GM23338 (cell line): Measurements from ENCODE around the gene CCDC85B. TPM values are rescaled to one million over a fixed set of nuclear protein-coding genes. Genes with fewer than 3 reads are reported as not detected.

Experiments used
- ATAC-seq: fragments of 200-7000 bp; cut with Tn5 transposase; 3 replicates; pipeline ENCODE4 v1.9.1; 2020
- DNase-seq: peaks from one replicate; pipeline ENCODE4 v3.0.0-alpha.2; 2015; ENCODE audit warnings: low spot score
- H2AFZ ChIP-seq: fragments of 200-600 bp; sonication (generic); 2 replicates; pipeline ENCODE4 v1.8.0; 2016; ENCODE audit warnings: antibody characterized with exemption, mild to moderate bottlenecking, moderate library complexity
- H3F3A ChIP-seq: fragments of 200-600 bp; sonication (generic); replicated peaks from 2 replicates; pipeline ENCODE4 v1.8.0; 2017; ENCODE audit warnings: antibody characterized with exemption, mixed run types, low read depth
- H3K27ac ChIP-seq: fragments of 200-600 bp; sonication (generic); 2 replicates; pipeline ENCODE4 v1.6.1; 2016; ENCODE audit warnings: low read depth
- H3K27me3 ChIP-seq: fragments of 200-600 bp; sonication (generic); 2 replicates; pipeline ENCODE4 v1.8.0; 2016; ENCODE audit warnings: mild to moderate bottlenecking, mixed run types, moderate library complexity; ENCODE audit not compliant: insufficient read depth
- H3K36me3 ChIP-seq: fragments of 200-600 bp; sonication (generic); 2 replicates; pipeline ENCODE4 v1.8.0; 2016; ENCODE audit warnings: mild to moderate bottlenecking; ENCODE audit not compliant: insufficient read depth
- H3K4me1 ChIP-seq: fragments of 200-600 bp; sonication (generic); 2 replicates; pipeline ENCODE4 v1.8.0; 2016; ENCODE audit warnings: mild to moderate bottlenecking, moderate library complexity; ENCODE audit not compliant: insufficient read depth
- H3K4me2 ChIP-seq: fragments of 200-600 bp; sonication (generic); 2 replicates; pipeline ENCODE4 v1.7.1; 2017; ENCODE audit warnings: mixed run types
- H3K4me3 ChIP-seq: fragments of 200-600 bp; sonication (generic); 2 replicates; pipeline ENCODE4 v1.6.1; 2016; ENCODE audit warnings: mixed run types
- H3K79me2 ChIP-seq: fragments of 200-600 bp; sonication (generic); replicated peaks from 2 replicates; pipeline ENCODE4 v1.8.0; 2017; ENCODE audit warnings: mild to moderate bottlenecking; ENCODE audit not compliant: insufficient read depth
- H3K9me2 ChIP-seq: fragments of 200-600 bp; sonication (generic); 2 replicates; pipeline ENCODE4 v1.8.0; 2017; ENCODE audit not compliant: insufficient read depth
- H4K20me1 ChIP-seq: fragments of 200-600 bp; sonication (generic); replicated peaks from 2 replicates; pipeline ENCODE4 v1.8.0; 2017; ENCODE audit warnings: mild to moderate bottlenecking; ENCODE audit not compliant: insufficient read depth
- H3K27ac Mint-ChIP-seq: 2 replicates; pipeline ENCODE4 v1.8.0; 2020; ENCODE audit warnings: inconsistent platforms, mild to moderate bottlenecking, moderate library complexity, mixed read lengths
- H3K27me3 Mint-ChIP-seq: 3 replicates; pipeline ENCODE4 v1.8.0; 2022; ENCODE audit warnings: low read depth, mild to moderate bottlenecking, moderate library complexity, mixed read lengths, inconsistent platforms; ENCODE audit not compliant: insufficient read depth, poor library complexity
- H3K36me3 Mint-ChIP-seq: 3 replicates; pipeline ENCODE4 v1.8.0; 2021; ENCODE audit warnings: low read depth, mild to moderate bottlenecking, inconsistent platforms, moderate library complexity, mixed read lengths
- H3K4me1 Mint-ChIP-seq: 3 replicates; pipeline ENCODE4 v1.8.0; 2020; ENCODE audit warnings: mild to moderate bottlenecking, inconsistent platforms, mixed read lengths
- H3K4me3 Mint-ChIP-seq: 3 replicates; pipeline ENCODE4 v1.8.0; 2021; ENCODE audit warnings: moderate library complexity, mild to moderate bottlenecking, inconsistent platforms, mixed read lengths
- H3K9me3 Mint-ChIP-seq: 3 replicates; pipeline ENCODE4 v1.8.0; 2020; ENCODE audit warnings: moderate library complexity, mild to moderate bottlenecking, inconsistent platforms, mixed read lengths
- CREB1 ChIP-seq: fragments of 250-450 bp; sonication (Bioruptor Pico); IDR thresholded peaks from 2 replicates; pipeline ENCODE4 v1.5.0; 2020; ENCODE audit warnings: low read depth, mild to moderate bottlenecking, moderate library complexity
- CTCF ChIP-seq, 2 experiments: fragments of 200-600 bp in 1 of 2; sonication (generic) in 1 of 2; conservative IDR thresholded peaks; 2 replicates each; pipeline versions ENCODE4 v1.5.1 to v1.6.1; 2016 to 2017; ENCODE audit warnings: antibody characterized with exemption in 2 of 2, low read depth in 2 of 2, mild to moderate bottlenecking in 2 of 2, moderate library complexity in 1 of 2
- ETS1 ChIP-seq: IDR thresholded peaks from 2 replicates; pipeline ENCODE4 v1.6.1; 2016; ENCODE audit warnings: antibody characterized with exemption
- EZH2 ChIP-seq: fragments of 200-600 bp; sonication (generic); IDR thresholded peaks from one replicate; pipeline ENCODE4 v1.8.0; 2017; ENCODE audit warnings: antibody characterized with exemption, mild to moderate bottlenecking, low read depth; ENCODE audit not compliant: unreplicated experiment
- EZH2phosphoT487 ChIP-seq: fragments of 200-600 bp; sonication (generic); IDR thresholded peaks from one replicate; pipeline ENCODE4 v1.8.1; 2018; ENCODE audit warnings: antibody characterized with exemption; ENCODE audit not compliant: unreplicated experiment
- JUNB ChIP-seq: IDR thresholded peaks from one replicate; pipeline ENCODE4 v1.6.1; 2016; ENCODE audit warnings: antibody characterized with exemption; ENCODE audit not compliant: unreplicated experiment
- NANOG ChIP-seq: IDR thresholded peaks from 2 replicates; pipeline ENCODE4 v1.6.1; 2016; ENCODE audit warnings: antibody characterized with exemption, borderline replicate concordance
- POLR2AphosphoS5 ChIP-seq: IDR thresholded peaks from 2 replicates; pipeline ENCODE4 v1.6.1; 2016; ENCODE audit warnings: antibody characterized with exemption, low read depth
- STAT1 ChIP-seq: IDR thresholded peaks from one replicate; pipeline ENCODE4 v1.6.1; 2016; ENCODE audit warnings: antibody characterized with exemption; ENCODE audit not compliant: unreplicated experiment
- ZNF114 ChIP-seq: fragments of 250-450 bp; sonication (Bioruptor Pico); IDR thresholded peaks from 2 replicates; pipeline ENCODE4 v1.5.0; 2020; ENCODE audit warnings: mild to moderate bottlenecking, moderate library complexity
- ZNF331 ChIP-seq: fragments of 250-450 bp; sonication (Bioruptor Pico); IDR thresholded peaks from 2 replicates; pipeline ENCODE4 v1.5.0; 2020; ENCODE audit warnings: low read depth, mild to moderate bottlenecking, moderate library complexity
- polyA plus RNA-seq: library from polyadenylated mRNA; unstranded; fragments of >200 nt; fragmentation: Nextera tagmentation; extraction: Ambion mirVana; gene quantifications from 2 replicates; pipeline ENCODE4 v1.2.1, GENCODE V29; 2016
- total RNA-seq: library from RNA; depleted of rRNA; stranded (reverse); fragments of >200 nt; shearing (Covaris generic); gene quantifications from 2 replicates; pipeline ENCODE4 v1.2.3, GENCODE V29; 2014

Gene CCDC85B
- total and polyA plus RNA-seq, 2 experiments from 2014 or later = 54.5 to 66.3 TPM

- H3K4me1 ChIP-seq = peaks cover 3% of the 10 kb centered on the region; the same call in 1 of the 2 replicates
- H3K36me3 Mint-ChIP-seq = peaks cover 59% of the 10 kb centered on the region
- peaks cover 53% of the 10 kb centered on the region for H3K27me3 Mint-ChIP-seq
- H3K4me3 ChIP-seq = peak overlapping the region; percentile 93
- 0 out of 2 replicates have a peak overlapping the region, but pooled peaks have one; percentile 74 for H3K27ac ChIP-seq
- H3K79me2 ChIP-seq = peaks cover 41% of the 10 kb centered on the region
- H3K4me1 Mint-ChIP-seq = peaks cover 25% of the 10 kb centered on the region
- peak overlapping the region; percentile 80 for H3K27ac Mint-ChIP-seq
- peaks cover 16% of the 10 kb centered on the region for H3K9me3 Mint-ChIP-seq
- no peak for DNase-seq
- peaks cover 33% of the 10 kb centered on the region for H4K20me1 ChIP-seq
- peak overlapping the region; percentile 90 for H3K4me3 Mint-ChIP-seq
- H3K27me3 ChIP-seq = no peaks in the 10 kb centered on the region
- H3F3A ChIP-seq = peaks cover 62% of the 10 kb centered on the region
- TF ChIP-seq ZNF114 (CRISPR knock-in tag) (no peak), ETS1 (no peak), CTCF (conservative IDR thresholded peaks at IDR 0.05; ENCODE audit: low read depth in 2 of 2) (no peak), JUNB (no peak), CREB1 (CRISPR knock-in tag) (no peak), NANOG (no peak)
- peaks cover 28% of the 10 kb centered on the region for H3K36me3 ChIP-seq
- H3K9me2 ChIP-seq = no peaks in the 10 kb centered on the region
- no peak for ATAC-seq
- H3K4me2 ChIP-seq = peak overlapping the region; percentile 95
- H2AFZ ChIP-seq = no peak overlapping the region
These were observed 34.5 kb upstream of the CCDC85B start for GRCh38 chr11:65855927-65856363.

GRCh38 chr11:65856689-65857499 is 33.6 kb upstream of the CCDC85B start:
- H3K36me3 Mint-ChIP-seq = peaks cover 58% of the 10 kb centered on the region
- H3K36me3 ChIP-seq = peaks cover 28% of the 10 kb centered on the region
- H3K27me3 Mint-ChIP-seq = peaks cover 47% of the 10 kb centered on the region
- DNase-seq (peak; percentile 85), ATAC-seq (peak; percentile 4)
- no peaks in the 10 kb centered on the region for H3K27me3 ChIP-seq
- H3K9me3 Mint-ChIP-seq = peaks cover 8% of the 10 kb centered on the region; the same call in 2 of the 3 replicates
- peaks cover 33% of the 10 kb centered on the region for H4K20me1 ChIP-seq
- no peaks in the 10 kb centered on the region for H3K9me2 ChIP-seq
- peak overlapping the region; percentile 74; the same call in 1 of the 2 replicates for H3K27ac ChIP-seq
- H3K4me3 Mint-ChIP-seq = peak overlapping the region; percentile 90
- TF ChIP-seq STAT1 (no peak), ETS1 (peak; percentile 49; the same call in 1 of the 2 replicates), ZNF114 (CRISPR knock-in tag) (no peak), ZNF331 (CRISPR knock-in tag) (no peak), JUNB (no peak), POLR2AphosphoS5 (peak; percentile 54), NANOG (no peak), EZH2phosphoT487 (no peak), EZH2 (no peak)
- H3K4me3 ChIP-seq = peak overlapping the region; percentile 93
- no peak overlapping the region for H2AFZ ChIP-seq
- peaks cover 66% of the 10 kb centered on the region for H3F3A ChIP-seq
- H3K4me1 ChIP-seq = peaks cover 11% of the 10 kb centered on the region
- H3K27ac Mint-ChIP-seq = peak overlapping the region; percentile 80
- H3K4me2 ChIP-seq = peak overlapping the region; percentile 95
- peaks cover 29% of the 10 kb centered on the region for H3K4me1 Mint-ChIP-seq
- peaks cover 50% of the 10 kb centered on the region for H3K79me2 ChIP-seq
